ENCODE results near the gene PTPRH.

Gene PTPRH

GRCh38 chr19:55231391-55232285, 22.3 kb upstream of the PTPRH start:
- no peak overlapping the region for H3K27ac ChIP-seq
- TF ChIP-seq CTCF (IDR thresholded peaks at IDR 0.05) (no peak), ZFX (IDR thresholded peaks at IDR 0.05; ENCODE audit: borderline replicate concordance) (no peak)

GRCh38 chr19:55230780-55231179, 21.5 kb upstream of the PTPRH start:
- H3K27ac ChIP-seq, result no peak overlapping the region
- TF ChIP-seq CTCF (IDR thresholded peaks at IDR 0.05) (no peak), ZFX (IDR thresholded peaks at IDR 0.05; ENCODE audit: borderline replicate concordance) (no peak)

GRCh38 chr19:55230329-55230728, 21.0 kb upstream of the PTPRH start:
- no peak overlapping the region for H3K27ac ChIP-seq
- no peak for TF ChIP-seq ZFX (IDR thresholded peaks at IDR 0.05; ENCODE audit: borderline replicate concordance)
- no peak for TF ChIP-seq CTCF (IDR thresholded peaks at IDR 0.05)

GRCh38 chr19:55229789-55230182, 20.5 kb upstream of the PTPRH start:
- no peak overlapping the region for H3K27ac ChIP-seq
- TF ChIP-seq CTCF (IDR thresholded peaks at IDR 0.05) (no peak), ZFX (IDR thresholded peaks at IDR 0.05; ENCODE audit: borderline replicate concordance) (no peak)

GRCh38 chr19:55229145-55229788, 20.0 kb upstream of the PTPRH start:
- no peak overlapping the region for H3K27ac ChIP-seq

GRCh38 chr19:55228403-55229031, 19.2 kb upstream of the PTPRH start, which contains the start of gene TMEM86B:
Gene TMEM86B (minus strand): TSS chr19:55228763. CDS start chr19:55228741, 22 bp downstream.
- TF ChIP-seq CTCF (IDR thresholded peaks at IDR 0.05) (no peak), ZFX (IDR thresholded peaks at IDR 0.05; ENCODE audit: borderline replicate concordance) (no peak)
- no peak within 1 kb of the TSS for H3K27ac ChIP-seq

More at GRCh38 chr19:55229145-55229788, 20.0 kb upstream of the PTPRH start:
- TF ChIP-seq CTCF (IDR thresholded peaks at IDR 0.05), result no peak
- no peak for TF ChIP-seq ZFX (IDR thresholded peaks at IDR 0.05; ENCODE audit: borderline replicate concordance)
